ENCODE data around the gene RND2.

- TF ChIP-seq EZH2 (IDR thresholded peaks at IDR 0.05; ENCODE audit: low read length, missing control alignments) (no peak), CTCF (conservative IDR thresholded peaks at IDR 0.05 in 1 of 2, IDR thresholded peaks at IDR 0.05 in 1 of 2; ENCODE audit: low read depth in 1 of 2, low read length in 2 of 2) (no peak)
These were observed 42.8 kb upstream of the RND2 start for GRCh38 chr17:42982266-42982665.
